DOHH2 (cell line): Measurements from ENCODE around the gene TARBP1.

Source experiments
- H3F3A ChIP-seq: fragments of 200-600 bp; sonication (generic), shearing (Covaris generic); 2 replicates; pipeline ENCODE4 v1.6.0; 2016; ENCODE audit warnings: antibody characterized with exemption, mild to moderate bottlenecking; ENCODE audit not compliant: control insufficient read depth, insufficient read depth
- H3K27ac ChIP-seq: fragments of 200-600 bp; sonication (generic); 2 replicates; pipeline ENCODE4 v1.5.1; 2014; ENCODE audit warnings: low read depth, mild to moderate bottlenecking, low read length, moderate library complexity
- H3K27me3 ChIP-seq: fragments of 200-600 bp; sonication (generic); 2 replicates; pipeline ENCODE4 v1.6.1; 2014; ENCODE audit warnings: mild to moderate bottlenecking, low read length, mixed read lengths; ENCODE audit not compliant: control insufficient read depth
- H3K36me3 ChIP-seq: fragments of 200-600 bp; sonication (generic); 2 replicates; pipeline ENCODE4 v1.6.1; 2014; ENCODE audit warnings: mild to moderate bottlenecking, low read length, moderate library complexity, mixed read lengths; ENCODE audit not compliant: control insufficient read depth
- H3K4me1 ChIP-seq: fragments of 200-600 bp; sonication (generic); 2 replicates; pipeline ENCODE4 v1.6.1; 2014; ENCODE audit warnings: mild to moderate bottlenecking, low read length, mixed read lengths; ENCODE audit not compliant: control insufficient read depth
- H3K4me2 ChIP-seq: fragments of 200-600 bp; sonication (generic); 2 replicates; pipeline ENCODE4 v1.6.0; 2014; ENCODE audit warnings: mild to moderate bottlenecking, low read length, moderate library complexity
- H3K4me3 ChIP-seq: fragments of 200-600 bp; sonication (generic); 2 replicates; pipeline ENCODE4 v1.5.1; 2014; ENCODE audit warnings: mild to moderate bottlenecking, low read length, mixed read lengths
- H3K79me2 ChIP-seq: fragments of 200-600 bp; sonication (generic); 2 replicates; pipeline ENCODE4 v1.6.1; 2014; ENCODE audit warnings: mild to moderate bottlenecking, low read length, mixed read lengths; ENCODE audit not compliant: control insufficient read depth
- H3K9me2 ChIP-seq: fragments of 200-600 bp; sonication (generic); replicated peaks from 2 replicates; pipeline ENCODE4 v1.6.1; 2014; ENCODE audit warnings: mild to moderate bottlenecking, low read length, mixed read lengths; ENCODE audit not compliant: control insufficient read depth
- H3K9me3 ChIP-seq: fragments of 200-600 bp; sonication (generic); 2 replicates; pipeline ENCODE4 v1.6.1; 2014; ENCODE audit warnings: antibody characterized with exemption, low read length, mixed read lengths; ENCODE audit not compliant: control insufficient read depth, insufficient read depth
- H4K20me1 ChIP-seq: fragments of 200-600 bp; sonication (generic); 2 replicates; pipeline ENCODE4 v1.6.0; 2014; ENCODE audit warnings: low read depth, mild to moderate bottlenecking, antibody characterized with exemption, low read length, moderate library complexity; ENCODE audit not compliant: control insufficient read depth, insufficient read depth
- CTCF ChIP-seq: fragments of 200-600 bp; sonication (generic); IDR thresholded peaks from one replicate; pipeline ENCODE4 v1.5.1; 2014; ENCODE audit warnings: antibody characterized with exemption, mild to moderate bottlenecking, low read depth, low read length; ENCODE audit not compliant: poor library complexity, severe bottlenecking
- EZH2phosphoT487 ChIP-seq: fragments of 200-600 bp; sonication (generic); IDR thresholded peaks from 2 replicates; pipeline ENCODE4 v1.6.1; 2017; ENCODE audit warnings: borderline replicate concordance, mild to moderate bottlenecking, antibody characterized with exemption, low read length, moderate library complexity, mixed read lengths

The TARBP1 gene

GRCh38 chr1:234527346-234527745 lies 48.4 kb upstream of the TARBP1 start:
- Histone ChIP-seq H3K4me2 (no peak overlapping the region), H3K27ac (no peak overlapping the region), H3F3A (peaks cover 8% of the 10 kb centered on the region; the same call in 1 of the 2 replicates), H3K9me3 (no peaks in the 10 kb centered on the region), H3K27me3 (no peaks in the 10 kb centered on the region; the same call in 1 of the 2 replicates), H3K4me1 (peaks cover 48% of the 10 kb centered on the region), H3K79me2 (no peaks in the 10 kb centered on the region), H3K36me3 (no peaks in the 10 kb centered on the region), H3K9me2 (no peaks in the 10 kb centered on the region), H4K20me1 (no peaks in the 10 kb centered on the region), H3K4me3 (no peak overlapping the region)
- TF ChIP-seq CTCF (no peak), EZH2phosphoT487 (no peak)

GRCh38 chr1:234526922-234527321 lies 47.9 kb upstream of the TARBP1 start:
- Histone ChIP-seq H3K27me3 (no peaks in the 10 kb centered on the region; the same call in 1 of the 2 replicates), H3F3A (peaks cover 8% of the 10 kb centered on the region; the same call in 1 of the 2 replicates), H3K9me2 (no peaks in the 10 kb centered on the region), H4K20me1 (no peaks in the 10 kb centered on the region), H3K36me3 (no peaks in the 10 kb centered on the region), H3K4me1 (peaks cover 52% of the 10 kb centered on the region), H3K9me3 (no peaks in the 10 kb centered on the region), H3K79me2 (no peaks in the 10 kb centered on the region), H3K4me2 (no peak overlapping the region), H3K27ac (no peak overlapping the region), H3K4me3 (no peak overlapping the region)
- TF ChIP-seq CTCF (no peak), EZH2phosphoT487 (no peak)

- Histone ChIP-seq H3K4me2 (peak overlapping the region; percentile 49), H3K27ac (peak overlapping the region; percentile 28; the same call in 1 of the 2 replicates), H3K79me2 (no peaks in the 10 kb centered on the region)
These were observed 46.3 kb upstream of the TARBP1 start for GRCh38 chr1:234525099-234525799.

More at GRCh38 chr1:234525099-234525799, 46.3 kb upstream of the TARBP1 start:
- Histone ChIP-seq H4K20me1 (no peaks in the 10 kb centered on the region), H3F3A (peaks cover 8% of the 10 kb centered on the region; the same call in 1 of the 2 replicates), H3K4me3 (peak overlapping the region; percentile 20), H3K27me3 (no peaks in the 10 kb centered on the region; the same call in 1 of the 2 replicates), H3K4me1 (peaks cover 57% of the 10 kb centered on the region), H3K36me3 (no peaks in the 10 kb centered on the region), H3K9me3 (no peaks in the 10 kb centered on the region), H3K9me2 (no peaks in the 10 kb centered on the region)
- TF ChIP-seq EZH2phosphoT487 = no peak
- no peak for TF ChIP-seq CTCF
